Tibial nerve (tissue), 4 donors: ENCODE results near the gene ATP5IF1. TPM values are rescaled to one million over a fixed set of nuclear protein-coding genes. Genes with fewer than 3 reads are reported as not detected.

Experiments
- DNase-seq, 2 donors: peaks; one replicate each; pipeline ENCODE4 v3.0.0-alpha.2; 2019; ENCODE audit warnings: low spot score in 2 of 2
- H3K27ac ChIP-seq, 4 donors: fragments of 200-600 bp; sonication (generic) in 3 of 4; one replicate each; pipeline ENCODE4 v1.5.1; 2017 to 2019; ENCODE audit warnings: mild to moderate bottlenecking in 1 of 4
- H3K27me3 ChIP-seq, 2 donors: fragments of 200-600 bp; sonication (generic) in 1 of 2; one replicate each; pipeline versions ENCODE4 v1.5.1 to v1.6.0; 2017 to 2019
- H3K36me3 ChIP-seq, 3 donors: fragments of 200-600 bp; sonication (generic); one replicate each; pipeline ENCODE4 v1.5.1; 2018 to 2019
- H3K4me1 ChIP-seq, 4 donors: fragments of 200-600 bp; sonication (generic) in 3 of 4; one replicate each; pipeline ENCODE4 v1.5.1; 2017 to 2019
- H3K4me3 ChIP-seq, 4 donors: fragments of 200-600 bp; sonication (generic) in 3 of 4; one replicate each; pipeline ENCODE4 v1.5.1; 2017 to 2019; ENCODE audit warnings: mild to moderate bottlenecking in 1 of 4, moderate library complexity in 1 of 4
- H3K9me3 ChIP-seq, 4 donors: fragments of 200-600 bp; sonication (generic) in 3 of 4; one replicate each; pipeline ENCODE4 v1.5.1; 2017 to 2019
- CTCF ChIP-seq, 5 experiments: fragments of 200-600 bp in 3 of 5; fragments of 450-650 bp in 2 of 5; sonication (generic) in 3 of 5; IDR thresholded peaks; one replicate each; pipeline ENCODE4 v1.5.1; 2016 to 2019; ENCODE audit warnings: antibody characterized with exemption in 5 of 5, mild to moderate bottlenecking in 3 of 5, moderate library complexity in 2 of 5
- EP300 ChIP-seq, 2 donors: sonication (generic); formaldehyde crosslinking; IDR thresholded peaks; one replicate each; pipeline ENCODE4 v1.6.1; 2017; ENCODE audit warnings: antibody characterized with exemption in 2 of 2, mild to moderate bottlenecking in 1 of 2
- POLR2A ChIP-seq, 2 donors: fragments of 450-650 bp; IDR thresholded peaks; one replicate each; pipeline ENCODE4 v1.6.1; 2017; ENCODE audit warnings: antibody characterized with exemption in 2 of 2, mild to moderate bottlenecking in 2 of 2, moderate library complexity in 2 of 2
- WGBS, 2 donors: methylation state at CpG; one replicate each; pipeline ENCODE4 v1.1.5; 2018; 5-methylcytosine and 5-hydroxymethylcytosine counted together
- total RNA-seq, 4 donors: library from RNA; depleted of rRNA; stranded (reverse); fragments of >200 nt; gene quantifications; one replicate each; pipeline ENCODE4 v1.1.0, GENCODE V29; 2016

Gene ATP5IF1
- total RNA-seq, 4 donors from 2014 or later, result 96.3 to 207 (median 148) TPM

GRCh38 chr1:28249866-28250295 lies 14.0 kb downstream of the ATP5IF1 start:
- Histone ChIP-seq H3K27me3 (no peaks in the 10 kb centered on the region), H3K9me3 (no peaks in the 10 kb centered on the region), H3K36me3 (no peaks in the 10 kb centered on the region), H3K4me3 (no peak overlapping the region), H3K4me1 (peaks cover 0 to 54% (median 20%) of the 10 kb centered on the region in 4 donors), H3K27ac (no peak overlapping the region)
- TF ChIP-seq EP300 (IDR thresholded peaks at IDR 0.05), result no peak
- TF ChIP-seq CTCF (IDR thresholded peaks at IDR 0.05), result no peak
- no peak for TF ChIP-seq POLR2A (IDR thresholded peaks at IDR 0.05)
- DNase-seq, result no peak
- WGBS, 2 donors, result 62 to 73% methylated on average over 4 of the region's 4 CpGs

- DNase-seq, result no peak
- Histone ChIP-seq H3K36me3 (no peaks in the 10 kb centered on the region), H3K27ac (no peak overlapping the region), H3K4me3 (no peak overlapping the region), H3K27me3 (no peaks in the 10 kb centered on the region), H3K4me1 (peaks cover 0 to 20% (median 16%) of the 10 kb centered on the region in 4 donors), H3K9me3 (no peaks in the 10 kb centered on the region)
- 77 to 78% methylated on average over 6 of the region's 6 CpGs for WGBS, 2 donors
- TF ChIP-seq CTCF (IDR thresholded peaks at IDR 0.05), result no peak
- TF ChIP-seq EP300 (IDR thresholded peaks at IDR 0.05), result no peak
- no peak for TF ChIP-seq POLR2A (IDR thresholded peaks at IDR 0.05)
Observed at GRCh38 chr1:28256197-28256827, 20.4 kb downstream of the ATP5IF1 start.

- 93 to 100% methylated on average over 4 of the region's 4 CpGs for WGBS, 2 donors
- Histone ChIP-seq H3K4me1 (peaks cover 0 to 28% (median 16%) of the 10 kb centered on the region in 4 donors), H3K36me3 (no peaks in the 10 kb centered on the region), H3K4me3 (no peak overlapping the region), H3K27me3 (no peaks in the 10 kb centered on the region), H3K9me3 (no peaks in the 10 kb centered on the region), H3K27ac (no peak overlapping the region)
- no peak for DNase-seq
- TF ChIP-seq POLR2A (IDR thresholded peaks at IDR 0.05) (no peak), EP300 (IDR thresholded peaks at IDR 0.05) (no peak), CTCF (IDR thresholded peaks at IDR 0.05) (no peak)
Observed at GRCh38 chr1:28257736-28258135, 21.8 kb downstream of the ATP5IF1 start.

- Histone ChIP-seq H3K4me3 (peak overlapping the region in 2 of 4 donors; percentile 68 to 94), H3K4me1 (peaks cover 0 to 28% (median 16%) of the 10 kb centered on the region in 4 donors), H3K27me3 (no peaks in the 10 kb centered on the region), H3K27ac (peak overlapping the region in 3 of 4 donors; percentile 54 to 90 (median 89)), H3K9me3 (no peaks in the 10 kb centered on the region), H3K36me3 (no peaks in the 10 kb centered on the region)
- WGBS, 2 donors, result 9% methylated on average over 12 of the region's 12 CpGs
- no peak for DNase-seq
- no peak for TF ChIP-seq POLR2A (IDR thresholded peaks at IDR 0.05)
- TF ChIP-seq CTCF (IDR thresholded peaks at IDR 0.05), result no peak
- no peak for TF ChIP-seq EP300 (IDR thresholded peaks at IDR 0.05)
Observed at GRCh38 chr1:28258628-28259251, 22.8 kb downstream of the ATP5IF1 start.

GRCh38 chr1:28259252-28259933 lies 23.5 kb downstream of the ATP5IF1 start, which contains the start of gene SESN2:
Gene SESN2, plus strand, starts transcription at chr1:28259518. Its CDS starts 330 bp downstream, at chr1:28259848.
- H3K4me1 ChIP-seq, result peaks cover 0 to 28% (median 16%) of the 10 kb centered on the region in 4 donors
- H3K4me3 ChIP-seq, result peak within 1 kb of the TSS; percentile 68 to 100 (median 94)
- peak; percentile 99 to 100 for DNase-seq
- TF ChIP-seq CTCF (IDR thresholded peaks at IDR 0.05), result peak in 2 of 5 experiments; percentile 11 to 42
- peak; percentile 93 to 99 for TF ChIP-seq POLR2A (IDR thresholded peaks at IDR 0.05)
- TF ChIP-seq EP300 (IDR thresholded peaks at IDR 0.05), result peak; percentile 68 to 98
- WGBS, 2 donors, result 0% methylated on average over 18 to 68 of the region's 76 CpGs
- H3K9me3 ChIP-seq, result no peaks in the 10 kb centered on the region
- no peaks in the 10 kb centered on the region for H3K36me3 ChIP-seq
- H3K27ac ChIP-seq, result peak within 1 kb of the TSS; percentile 74 to 92 (median 90)
- no peaks in the 10 kb centered on the region for H3K27me3 ChIP-seq
